Measurements from ENCODE around the gene OPCML. TPM values are rescaled to one million over a fixed set of nuclear protein-coding genes. Genes with fewer than 3 reads are reported as not detected.

Gene OPCML
- total RNA-seq, 1 donor from 2014 or later, result 2.7 TPM

GRCh38 chr11:133326332-133326731, 206.0 kb downstream of the OPCML start:
- Mint-ChIP-seq H3K27me3 (ENCODE audit: low read depth) (no peaks in the 10 kb centered on the region), H3K4me3 (ENCODE audit: unreplicated experiment) (no peak overlapping the region), H3K36me3 (ENCODE audit: low read depth) (no peaks in the 10 kb centered on the region), H3K4me1 (ENCODE audit: low read depth) (no peaks in the 10 kb centered on the region), H3K9me3 (ENCODE audit: low read depth) (peaks cover 2% of the 10 kb centered on the region), H3K27ac (ENCODE audit: unreplicated experiment) (no peak overlapping the region)
- no peak for DNase-seq (ENCODE audit: low spot score)
- TF ChIP-seq CTCF (IDR thresholded peaks at IDR 0.05), result no peak

- Mint-ChIP-seq H3K9me3 (ENCODE audit: low read depth) (peaks cover 2% of the 10 kb centered on the region), H3K27ac (ENCODE audit: unreplicated experiment) (no peak overlapping the region), H3K36me3 (ENCODE audit: low read depth) (no peaks in the 10 kb centered on the region), H3K4me3 (ENCODE audit: unreplicated experiment) (no peak overlapping the region), H3K27me3 (ENCODE audit: low read depth) (no peaks in the 10 kb centered on the region), H3K4me1 (ENCODE audit: low read depth) (no peaks in the 10 kb centered on the region)
- TF ChIP-seq CTCF (IDR thresholded peaks at IDR 0.05), result no peak
- no peak for DNase-seq (ENCODE audit: low spot score)
These were observed 206.6 kb downstream of the OPCML start for GRCh38 chr11:133325711-133326110.

GRCh38 chr11:133323354-133323753, 208.9 kb downstream of the OPCML start:
- Mint-ChIP-seq H3K27ac (ENCODE audit: unreplicated experiment) (no peak overlapping the region), H3K4me1 (ENCODE audit: low read depth) (no peaks in the 10 kb centered on the region), H3K27me3 (ENCODE audit: low read depth) (no peaks in the 10 kb centered on the region), H3K4me3 (ENCODE audit: unreplicated experiment) (no peak overlapping the region), H3K36me3 (ENCODE audit: low read depth) (no peaks in the 10 kb centered on the region), H3K9me3 (ENCODE audit: low read depth) (no peaks in the 10 kb centered on the region)
- no peak for DNase-seq (ENCODE audit: low spot score)
- TF ChIP-seq CTCF (IDR thresholded peaks at IDR 0.05), result no peak

- Mint-ChIP-seq H3K36me3 (ENCODE audit: low read depth) (no peaks in the 10 kb centered on the region), H3K9me3 (ENCODE audit: low read depth) (no peaks in the 10 kb centered on the region), H3K4me3 (ENCODE audit: unreplicated experiment) (no peak overlapping the region), H3K27ac (ENCODE audit: unreplicated experiment) (no peak overlapping the region), H3K4me1 (ENCODE audit: low read depth) (no peaks in the 10 kb centered on the region), H3K27me3 (ENCODE audit: low read depth) (no peaks in the 10 kb centered on the region)
- no peak for TF ChIP-seq CTCF (IDR thresholded peaks at IDR 0.05)
- DNase-seq (ENCODE audit: low spot score), result no peak
These were observed 214.1 kb downstream of the OPCML start for GRCh38 chr11:133318221-133318620.

GRCh38 chr11:133311230-133311629, 221.1 kb downstream of the OPCML start:
- H3K4me1 Mint-ChIP-seq (ENCODE audit: low read depth), result no peaks in the 10 kb centered on the region
- H3K27ac Mint-ChIP-seq (ENCODE audit: unreplicated experiment), result no peak overlapping the region
- no peak for TF ChIP-seq CTCF (IDR thresholded peaks at IDR 0.05)
- H3K36me3 Mint-ChIP-seq (ENCODE audit: low read depth), result no peaks in the 10 kb centered on the region
- H3K4me3 Mint-ChIP-seq (ENCODE audit: unreplicated experiment), result no peak overlapping the region
- H3K27me3 Mint-ChIP-seq (ENCODE audit: low read depth), result no peaks in the 10 kb centered on the region
- H3K9me3 Mint-ChIP-seq (ENCODE audit: low read depth), result peaks cover 14% of the 10 kb centered on the region
- DNase-seq (ENCODE audit: low spot score), result no peak
